Neural progenitor cell (in vitro differentiated cells): ENCODE measurements around the gene CNN3. TPM values are rescaled to one million over a fixed set of nuclear protein-coding genes. Genes with fewer than 3 reads are reported as not detected.

ENCODE experiments used
- DNase-seq: peaks from one replicate; pipeline ENCODE4 v3.0.0-alpha.2; 2016; ENCODE audit warnings: low spot score
- H2AFZ ChIP-seq: fragments of 200-600 bp; sonication (generic); replicated peaks from 2 replicates; pipeline ENCODE4 v1.6.1; 2016; ENCODE audit warnings: antibody characterized with exemption
- H3F3A ChIP-seq: fragments of 200-600 bp; sonication (generic); 2 replicates; pipeline ENCODE4 v1.6.1; 2016; ENCODE audit warnings: antibody characterized with exemption, low read depth
- H3K27ac ChIP-seq: fragments of 200-600 bp; sonication (generic); 2 replicates; pipeline ENCODE4 v1.5.1; 2016; ENCODE audit warnings: mild to moderate bottlenecking
- H3K27me3 ChIP-seq: fragments of 200-600 bp; sonication (generic); 2 replicates; pipeline ENCODE4 v1.6.1; 2016; ENCODE audit warnings: mild to moderate bottlenecking, moderate library complexity
- H3K36me3 ChIP-seq: fragments of 200-600 bp; sonication (generic); 2 replicates; pipeline ENCODE4 v1.5.1; 2016
- H3K4me1 ChIP-seq: fragments of 200-600 bp; sonication (generic); 2 replicates; pipeline ENCODE4 v1.6.1; 2016; ENCODE audit warnings: mixed run types
- H3K4me2 ChIP-seq: fragments of 200-600 bp; sonication (generic); 2 replicates; pipeline ENCODE4 v1.6.1; 2016
- H3K4me3 ChIP-seq: fragments of 200-600 bp; sonication (generic); 2 replicates; pipeline ENCODE4 v1.5.1; 2016
- H3K79me2 ChIP-seq: fragments of 200-600 bp; sonication (generic); 2 replicates; pipeline ENCODE4 v1.6.1; 2016; ENCODE audit warnings: low read depth
- H3K9ac ChIP-seq: fragments of 200-600 bp; sonication (generic); 2 replicates; pipeline ENCODE4 v1.6.1; 2016
- H3K9me3 ChIP-seq: fragments of 200-600 bp; sonication (generic); 2 replicates; pipeline ENCODE4 v1.5.1; 2016; ENCODE audit warnings: low read depth
- H4K20me1 ChIP-seq: fragments of 200-600 bp; sonication (generic); 2 replicates; pipeline ENCODE4 v1.6.1; 2016; ENCODE audit warnings: low read depth
- H3K27ac Mint-ChIP-seq: 3 replicates; pipeline ENCODE4 v1.8.0; 2021; ENCODE audit warnings: mixed read lengths
- H3K27me3 Mint-ChIP-seq: 2 replicates; pipeline ENCODE4 v1.8.0; 2022; ENCODE audit warnings: low read depth, mild to moderate bottlenecking, inconsistent platforms, moderate library complexity, mixed read lengths; ENCODE audit not compliant: insufficient read depth
- H3K36me3 Mint-ChIP-seq: 3 replicates; pipeline ENCODE4 v1.8.0; 2021; ENCODE audit warnings: mixed read lengths
- H3K4me1 Mint-ChIP-seq: 3 replicates; pipeline ENCODE4 v1.8.0; 2021; ENCODE audit warnings: mixed read lengths
- H3K4me3 Mint-ChIP-seq: 3 replicates; pipeline ENCODE4 v1.8.0; 2021; ENCODE audit warnings: mild to moderate bottlenecking, moderate library complexity, mixed read lengths
- H3K9me3 Mint-ChIP-seq: 3 replicates; pipeline ENCODE4 v1.8.0; 2020; ENCODE audit warnings: mixed read lengths
- EZH2 ChIP-seq: fragments of 200-600 bp; sonication (generic); IDR thresholded peaks from 2 replicates; pipeline ENCODE4 v1.6.1; 2017; ENCODE audit warnings: antibody characterized with exemption, mild to moderate bottlenecking, moderate library complexity
- EZH2phosphoT487 ChIP-seq: fragments of 200-600 bp; sonication (generic); IDR thresholded peaks from 2 replicates; pipeline ENCODE4 v1.6.1; 2017; ENCODE audit warnings: antibody characterized with exemption
- total RNA-seq: library from RNA; depleted of rRNA; stranded (reverse); fragments of >200 nt; gene quantifications from 2 replicates; pipeline ENCODE4 v1.2.3, GENCODE V29; 2015; ENCODE audit warnings: low replicate concordance
- TF ChIP-seq, protein P1 (sequence below): fragments of 200-600 bp; sonication (generic); IDR thresholded peaks from 2 replicates; pipeline ENCODE4 v1.5.1; 2017; ENCODE audit warnings: antibody characterized with exemption, mild to moderate bottlenecking

Gene CNN3
- total RNA-seq, 1 donor from 2014 or later = 644 TPM

DNA sequence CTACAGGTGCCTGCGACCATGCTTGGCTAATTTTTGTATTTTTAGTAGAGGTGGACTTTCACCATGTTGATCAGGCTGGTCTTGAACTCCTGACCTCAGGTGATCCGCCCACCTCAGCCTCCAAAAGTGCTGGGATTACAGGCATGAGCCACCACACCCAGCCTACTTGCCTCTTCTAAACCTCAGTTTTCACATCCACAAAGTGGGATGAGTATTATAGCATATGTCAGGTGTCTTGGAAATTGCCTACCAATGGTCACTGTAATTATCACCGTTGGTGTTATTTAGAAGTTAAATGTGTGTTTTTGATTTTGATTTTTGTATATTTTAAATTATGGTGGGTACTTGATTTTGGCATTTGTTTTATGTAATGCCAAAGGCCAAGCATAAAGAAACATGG, 70.0 kb downstream of the CNN3 start:
- Mint-ChIP-seq H3K27me3 (peaks cover 3% of the 10 kb centered on the region), H3K4me1 (peaks cover 3% of the 10 kb centered on the region), H3K9me3 (peaks cover 2% of the 10 kb centered on the region), H3K27ac (no peak overlapping the region), H3K4me3 (no peak overlapping the region), H3K36me3 (peaks cover 2% of the 10 kb centered on the region)
- H3K4me2 ChIP-seq = no peak overlapping the region
- H3K4me3 ChIP-seq = no peak overlapping the region
- H3F3A ChIP-seq = no peaks in the 10 kb centered on the region
- peaks cover 17% of the 10 kb centered on the region for H3K4me1 ChIP-seq
- H3K79me2 ChIP-seq = no peaks in the 10 kb centered on the region
- TF ChIP-seq, protein P1, sequence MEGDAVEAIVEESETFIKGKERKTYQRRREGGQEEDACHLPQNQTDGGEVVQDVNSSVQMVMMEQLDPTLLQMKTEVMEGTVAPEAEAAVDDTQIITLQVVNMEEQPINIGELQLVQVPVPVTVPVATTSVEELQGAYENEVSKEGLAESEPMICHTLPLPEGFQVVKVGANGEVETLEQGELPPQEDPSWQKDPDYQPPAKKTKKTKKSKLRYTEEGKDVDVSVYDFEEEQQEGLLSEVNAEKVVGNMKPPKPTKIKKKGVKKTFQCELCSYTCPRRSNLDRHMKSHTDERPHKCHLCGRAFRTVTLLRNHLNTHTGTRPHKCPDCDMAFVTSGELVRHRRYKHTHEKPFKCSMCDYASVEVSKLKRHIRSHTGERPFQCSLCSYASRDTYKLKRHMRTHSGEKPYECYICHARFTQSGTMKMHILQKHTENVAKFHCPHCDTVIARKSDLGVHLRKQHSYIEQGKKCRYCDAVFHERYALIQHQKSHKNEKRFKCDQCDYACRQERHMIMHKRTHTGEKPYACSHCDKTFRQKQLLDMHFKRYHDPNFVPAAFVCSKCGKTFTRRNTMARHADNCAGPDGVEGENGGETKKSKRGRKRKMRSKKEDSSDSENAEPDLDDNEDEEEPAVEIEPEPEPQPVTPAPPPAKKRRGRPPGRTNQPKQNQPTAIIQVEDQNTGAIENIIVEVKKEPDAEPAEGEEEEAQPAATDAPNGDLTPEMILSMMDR = no peak
- TF ChIP-seq EZH2 = no peak
- TF ChIP-seq EZH2phosphoT487 = no peak
- peaks cover 10% of the 10 kb centered on the region for H3K27me3 ChIP-seq
- H3K36me3 ChIP-seq = no peaks in the 10 kb centered on the region
- H4K20me1 ChIP-seq = no peaks in the 10 kb centered on the region
- H3K9ac ChIP-seq = no peak overlapping the region
- no peaks in the 10 kb centered on the region for H3K9me3 ChIP-seq
- DNase-seq = no peak
- no peak overlapping the region for H2AFZ ChIP-seq
- H3K27ac ChIP-seq = no peak overlapping the region

DNA sequence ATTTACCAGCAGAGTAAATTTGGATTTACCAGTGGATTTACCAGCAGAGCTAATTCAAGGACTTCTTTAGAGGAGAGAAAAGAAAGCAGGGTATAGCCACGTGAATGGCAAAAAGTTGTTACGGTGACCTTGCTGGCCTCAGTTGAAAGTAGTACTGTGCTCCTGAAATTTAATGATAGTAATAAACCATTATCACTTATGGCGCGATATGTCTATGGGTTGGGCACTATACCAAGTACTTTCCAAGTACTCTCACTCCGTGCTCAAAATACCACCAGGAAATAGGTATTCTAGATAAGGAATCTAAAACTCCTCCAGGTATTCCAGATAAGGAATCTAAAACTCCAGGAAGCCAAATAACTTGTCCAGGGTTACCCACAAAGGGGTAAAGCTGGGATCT, 70.9 kb downstream of the CNN3 start:
- Mint-ChIP-seq H3K9me3 (peaks cover 2% of the 10 kb centered on the region), H3K27me3 (peaks cover 3% of the 10 kb centered on the region), H3K27ac (no peak overlapping the region), H3K36me3 (peaks cover 2% of the 10 kb centered on the region), H3K4me3 (no peak overlapping the region), H3K4me1 (peaks cover 3% of the 10 kb centered on the region)
- Histone ChIP-seq H4K20me1 (no peaks in the 10 kb centered on the region), H3K9me3 (no peaks in the 10 kb centered on the region), H3K9ac (no peak overlapping the region), H3K27me3 (peaks cover 10% of the 10 kb centered on the region), H3F3A (no peaks in the 10 kb centered on the region), H2AFZ (no peak overlapping the region), H3K79me2 (no peaks in the 10 kb centered on the region), H3K36me3 (no peaks in the 10 kb centered on the region), H3K4me3 (no peak overlapping the region), H3K27ac (no peak overlapping the region), H3K4me2 (no peak overlapping the region), H3K4me1 (peaks cover 17% of the 10 kb centered on the region)
- no peak for TF ChIP-seq EZH2
- TF ChIP-seq EZH2phosphoT487 = no peak
- TF ChIP-seq, protein P1 = no peak
- DNase-seq = no peak

DNA sequence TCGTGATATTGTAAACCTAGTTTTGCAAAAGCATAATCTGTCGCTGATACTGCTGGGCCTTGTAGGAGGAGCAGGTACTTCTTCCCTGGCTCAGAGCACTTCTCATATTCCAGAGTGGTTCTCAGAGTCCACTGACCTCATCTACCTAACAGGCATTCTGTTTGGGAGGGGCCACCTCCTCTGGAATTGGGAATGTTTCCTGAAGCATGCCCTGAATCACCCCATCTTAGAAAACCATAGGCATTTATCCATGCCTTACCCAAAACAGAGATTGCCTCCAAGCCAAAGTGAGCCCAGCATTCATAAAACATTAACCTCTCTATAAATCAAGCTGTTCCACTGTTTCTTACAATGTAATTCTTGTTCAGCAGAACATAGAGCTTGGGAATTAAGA, 71.6 kb downstream of the CNN3 start:
- H3F3A ChIP-seq = no peaks in the 10 kb centered on the region
- Mint-ChIP-seq H3K4me1 (peaks cover 3% of the 10 kb centered on the region), H3K9me3 (peaks cover 2% of the 10 kb centered on the region), H3K27ac (no peak overlapping the region), H3K4me3 (no peak overlapping the region), H3K36me3 (peaks cover 2% of the 10 kb centered on the region), H3K27me3 (peaks cover 3% of the 10 kb centered on the region)
- no peaks in the 10 kb centered on the region for H4K20me1 ChIP-seq
- H3K79me2 ChIP-seq = no peaks in the 10 kb centered on the region
- no peak overlapping the region for H3K4me3 ChIP-seq
- H3K27me3 ChIP-seq = peaks cover 10% of the 10 kb centered on the region
- no peak for DNase-seq
- no peaks in the 10 kb centered on the region for H3K36me3 ChIP-seq
- H2AFZ ChIP-seq = peak overlapping the region; percentile 93
- H3K4me2 ChIP-seq = peak overlapping the region; percentile 78
- peaks cover 17% of the 10 kb centered on the region for H3K4me1 ChIP-seq
- H3K27ac ChIP-seq = no peak overlapping the region
- H3K9ac ChIP-seq = no peak overlapping the region
- TF ChIP-seq EZH2phosphoT487 (no peak), EZH2 (no peak)
- TF ChIP-seq, protein P1 = no peak
- no peaks in the 10 kb centered on the region for H3K9me3 ChIP-seq
